ENCODE results near the gene RSPH3.
"Not testable (repeated sequence)": the region's sequence is repeated elsewhere in the genome, so short reads cannot be mapped to it uniquely, and the experiment has no call there.

Gene RSPH3

GRCh38 chr6:158970640-158971275 is 29.2 kb downstream of the RSPH3 start:
- DNase-seq = no peak

- DNase-seq = no peak
Measured at GRCh38 chr6:158969148-158969547, 30.9 kb downstream of the RSPH3 start.

GRCh38 chr6:158963020-158963808 is 36.8 kb downstream of the RSPH3 start:
- no peak for DNase-seq

GRCh38 chr6:158962371-158962770 is 37.6 kb downstream of the RSPH3 start:
- DNase-seq = no peak

- no peak for DNase-seq
Measured at GRCh38 chr6:158960026-158960425, 40.0 kb downstream of the RSPH3 start.

GRCh38 chr6:158959552-158959951 is 40.5 kb downstream of the RSPH3 start:
- no peak for DNase-seq

- no peak for DNase-seq
Measured at GRCh38 chr6:158958504-158959386, 41.3 kb downstream of the RSPH3 start.

- no peak for DNase-seq
Measured at GRCh38 chr6:158955255-158955654, 44.7 kb downstream of the RSPH3 start.

GRCh38 chr6:158954753-158955152 is 45.2 kb downstream of the RSPH3 start:
- no peak for DNase-seq

GRCh38 chr6:158952011-158952410 is 48.0 kb downstream of the RSPH3 start:
- DNase-seq = not testable (repeated sequence)

- not testable (repeated sequence) for DNase-seq
Measured at GRCh38 chr6:158951565-158951964, 48.4 kb downstream of the RSPH3 start.

- DNase-seq = no peak
Measured at GRCh38 chr6:158947284-158947683, 52.7 kb downstream of the RSPH3 start.

- no peak for DNase-seq
Measured at GRCh38 chr6:158943380-158944032, 56.5 kb downstream of the RSPH3 start.

GRCh38 chr6:158942349-158942748 is 57.7 kb downstream of the RSPH3 start:
- DNase-seq = no peak

GRCh38 chr6:158941246-158941645 is 58.8 kb downstream of the RSPH3 start:
- no peak for DNase-seq

GRCh38 chr6:158939255-158940159 is 60.5 kb downstream of the RSPH3 start:
- DNase-seq = no peak

GRCh38 chr6:158938811-158939254 is 61.2 kb downstream of the RSPH3 start:
- no peak for DNase-seq

- no peak for DNase-seq
Measured at GRCh38 chr6:158938220-158938619, 61.8 kb downstream of the RSPH3 start.

- no peak for DNase-seq
Measured at GRCh38 chr6:158934157-158934556, 65.8 kb downstream of the RSPH3 start.

- no peak for DNase-seq
Measured at GRCh38 chr6:158933079-158933595, 66.9 kb downstream of the RSPH3 start.

GRCh38 chr6:158928068-158928467 is 71.9 kb downstream of the RSPH3 start:
- DNase-seq = no peak
